T follicular helper cell (primary cell): ENCODE results near the gene TMEM185A.
"Not testable (repeated sequence)": the region's sequence is repeated elsewhere in the genome, so short reads cannot be mapped to it uniquely, and the experiment has no call there.

Source experiments
- DNase-seq: peaks from one replicate; pipeline ENCODE4 v3.0.0-alpha.2; 2020; ENCODE audit warnings: low read depth
- total RNA-seq, 2 experiments: gene quantifications; one replicate each; lab custom pipeline; 2026; lab: John Stamatoyannopoulos, UW

TMEM185A gene
- 7.3 to 13.4 reads per million in 2 experiments for total RNA-seq

GRCh38 chrX:149631234-149632165 lies at the start of gene TMEM185A:
TSS of gene TMEM185A (minus strand) at chrX:149631792. CDS start at chrX:149631580, 212 bp downstream.
- DNase-seq: peak; percentile 67

DNA sequence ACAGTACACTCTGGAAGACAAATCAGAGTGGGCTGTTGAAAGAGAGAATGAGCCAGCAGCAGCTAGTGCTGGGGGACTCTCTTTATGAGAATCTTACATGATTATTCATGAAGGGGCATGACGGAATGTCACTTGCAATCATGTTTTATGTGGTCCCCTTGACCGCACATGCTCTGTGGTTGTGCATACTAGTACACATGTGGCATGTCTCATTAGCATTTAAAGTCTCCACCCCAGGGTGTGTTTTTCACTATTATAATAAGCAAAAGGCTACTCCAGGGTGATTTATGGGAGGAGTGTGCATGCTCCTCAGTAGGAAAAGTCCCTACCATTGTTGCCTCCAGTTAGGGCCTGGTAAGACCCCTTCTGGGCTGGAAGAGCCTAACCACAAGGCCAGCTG lies 49.6 kb upstream of the TMEM185A start:
- DNase-seq: no peak

- not testable (repeated sequence) for DNase-seq
These were observed 47.6 kb upstream of the TMEM185A start for GRCh38 chrX:149679164-149679678.

- DNase-seq: not testable (repeated sequence)
These were observed 44.0 kb upstream of the TMEM185A start for GRCh38 chrX:149675554-149675953.

DNA sequence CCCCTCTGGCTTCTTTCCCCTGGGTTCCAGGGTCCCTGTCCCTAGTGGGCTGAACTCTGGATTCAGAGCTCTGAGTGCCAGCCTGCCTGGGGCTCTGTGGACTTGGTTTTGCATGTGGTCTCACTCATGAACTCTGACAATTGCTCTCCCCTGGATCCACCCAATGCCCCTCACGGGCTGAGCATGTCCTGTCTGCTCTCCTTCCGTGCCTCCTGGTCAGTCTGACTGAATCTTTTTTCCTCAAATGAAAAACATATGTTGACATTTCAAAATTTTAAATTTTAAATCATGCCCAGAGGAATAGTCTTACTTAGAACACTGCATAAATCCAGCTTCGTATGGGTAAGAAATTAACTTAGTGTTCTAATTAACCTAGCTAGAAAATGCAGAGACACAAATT lies 43.5 kb upstream of the TMEM185A start:
- not testable (repeated sequence) for DNase-seq

DNA sequence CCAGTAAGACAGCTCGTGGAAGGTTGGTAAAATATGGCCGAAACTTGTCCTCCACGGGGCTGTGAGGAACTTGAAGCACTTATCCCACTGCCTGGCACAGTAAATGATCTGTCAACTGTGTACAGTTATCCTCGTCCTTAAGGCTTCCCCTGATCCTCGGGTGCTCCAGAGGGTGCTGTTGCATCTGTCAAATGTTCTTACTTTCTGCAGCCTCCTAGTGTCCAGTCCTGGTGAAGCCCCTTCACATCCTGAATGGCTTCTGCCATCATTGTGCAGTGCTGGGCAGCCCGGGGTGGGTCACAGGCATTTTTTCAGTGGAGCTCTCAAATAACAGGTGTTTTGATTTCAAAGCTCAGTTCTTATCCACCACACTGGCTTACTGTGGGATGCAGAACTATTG lies 29.0 kb upstream of the TMEM185A start:
- DNase-seq: not testable (repeated sequence)

GRCh38 chrX:149656260-149656884 lies 24.8 kb upstream of the TMEM185A start:
- DNase-seq: not testable (repeated sequence)

DNA sequence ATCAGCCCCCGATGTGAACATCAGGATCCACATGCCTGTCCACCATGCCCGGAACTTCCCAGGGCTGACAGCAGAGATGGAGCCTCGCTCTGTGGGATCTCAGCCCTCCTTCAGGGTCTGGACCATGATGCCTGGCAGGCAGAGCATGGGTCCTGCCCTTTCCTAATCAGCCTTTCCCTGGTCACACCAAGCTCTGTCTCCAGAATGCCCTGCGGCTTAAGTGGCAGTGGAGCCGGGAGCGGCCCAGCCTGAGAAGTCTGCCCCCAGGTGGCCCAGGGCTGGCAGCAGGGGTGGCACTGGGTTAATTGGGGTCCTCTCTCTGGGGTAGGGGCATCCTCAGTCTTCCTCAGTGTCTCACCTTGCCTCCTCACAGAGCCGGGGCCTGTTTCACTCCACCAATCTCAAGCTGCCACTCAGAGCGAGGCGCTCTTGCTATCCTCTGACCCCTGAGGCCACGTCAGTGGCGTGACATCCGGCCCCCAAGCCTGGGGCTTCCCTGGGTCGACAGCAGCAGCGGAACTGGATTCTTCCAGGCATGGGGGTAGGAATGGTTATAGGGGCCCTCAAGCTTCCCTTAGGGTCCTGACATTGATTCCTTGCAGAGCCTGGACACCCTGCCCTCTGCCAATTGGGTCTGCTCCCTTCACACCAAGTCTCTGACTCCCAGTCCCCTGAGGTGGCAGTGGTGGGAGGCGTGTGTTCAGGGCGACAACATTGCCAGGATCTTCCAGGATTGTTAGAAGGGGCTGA lies 20.8 kb upstream of the TMEM185A start:
- no peak for DNase-seq

- DNase-seq: no peak
These were observed 18.6 kb upstream of the TMEM185A start for GRCh38 chrX:149650162-149650561.

- no peak for DNase-seq
These were observed 17.3 kb upstream of the TMEM185A start for GRCh38 chrX:149648932-149649331.

GRCh38 chrX:149647505-149647904 lies 15.9 kb upstream of the TMEM185A start:
- DNase-seq: no peak

- no peak for DNase-seq
These were observed 11.9 kb upstream of the TMEM185A start for GRCh38 chrX:149643496-149643895.

DNA sequence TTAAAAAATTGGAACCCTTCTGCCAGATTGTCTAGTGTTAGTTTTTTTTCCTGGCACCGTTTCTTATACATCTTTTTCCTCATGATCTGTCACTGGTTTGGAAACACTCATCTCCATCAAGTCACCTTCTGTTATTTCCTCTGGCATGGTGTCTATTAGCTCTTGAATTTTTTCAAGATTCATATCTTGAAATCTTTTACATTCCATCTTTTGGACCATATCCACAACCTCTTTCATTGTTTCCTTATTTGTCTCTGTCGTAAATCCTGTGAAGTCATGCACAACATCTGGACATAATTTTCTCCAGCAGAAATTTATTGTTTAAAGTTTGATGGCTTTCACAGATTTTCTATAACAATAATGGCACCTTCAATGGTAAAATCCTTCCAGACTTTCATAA lies 10.2 kb upstream of the TMEM185A start:
- DNase-seq: no peak

DNA sequence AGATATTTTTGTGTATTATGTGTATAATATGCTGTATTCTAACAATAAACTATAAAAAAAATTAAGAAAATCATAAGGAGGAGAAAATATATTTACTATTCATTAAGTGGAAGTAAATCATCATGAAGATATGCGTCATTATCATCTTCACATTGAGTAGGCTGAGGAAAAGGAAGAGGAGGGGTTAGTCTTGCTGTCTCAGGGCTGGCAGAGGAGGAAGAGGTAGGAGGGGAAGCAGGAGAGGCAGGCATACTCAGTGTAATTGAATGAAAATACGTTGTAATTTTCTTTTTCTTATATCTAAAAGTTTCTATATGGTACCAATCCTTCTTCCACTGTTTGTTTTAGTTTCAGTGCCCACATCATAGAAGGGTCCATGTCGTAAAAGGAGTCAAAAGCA lies 9.8 kb upstream of the TMEM185A start:
- DNase-seq: no peak

DNA sequence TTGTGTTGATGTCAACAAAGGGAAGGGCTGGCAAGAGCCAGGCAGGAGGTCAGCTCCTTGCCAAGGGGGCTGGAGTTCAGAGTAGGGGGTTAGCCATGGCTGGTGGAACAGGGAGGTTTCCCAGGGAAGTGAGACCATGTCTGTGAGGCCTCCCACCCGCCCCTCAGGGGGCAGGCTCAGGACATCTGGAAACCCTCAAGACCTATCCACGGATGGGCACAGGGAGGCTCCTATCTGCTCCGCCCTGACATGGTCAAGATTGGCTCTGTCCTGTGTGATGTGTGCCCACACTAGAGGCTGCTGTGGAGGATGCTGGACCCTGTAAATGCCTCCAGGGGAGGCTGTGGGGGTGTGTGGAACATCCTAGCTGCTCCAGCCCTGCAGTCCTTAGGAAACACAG lies 8.0 kb upstream of the TMEM185A start:
- no peak for DNase-seq

GRCh38 chrX:149638860-149639259 lies 7.3 kb upstream of the TMEM185A start:
- DNase-seq: no peak

- no peak for DNase-seq
These were observed 1.9 kb upstream of the TMEM185A start for GRCh38 chrX:149633511-149633910.

DNA sequence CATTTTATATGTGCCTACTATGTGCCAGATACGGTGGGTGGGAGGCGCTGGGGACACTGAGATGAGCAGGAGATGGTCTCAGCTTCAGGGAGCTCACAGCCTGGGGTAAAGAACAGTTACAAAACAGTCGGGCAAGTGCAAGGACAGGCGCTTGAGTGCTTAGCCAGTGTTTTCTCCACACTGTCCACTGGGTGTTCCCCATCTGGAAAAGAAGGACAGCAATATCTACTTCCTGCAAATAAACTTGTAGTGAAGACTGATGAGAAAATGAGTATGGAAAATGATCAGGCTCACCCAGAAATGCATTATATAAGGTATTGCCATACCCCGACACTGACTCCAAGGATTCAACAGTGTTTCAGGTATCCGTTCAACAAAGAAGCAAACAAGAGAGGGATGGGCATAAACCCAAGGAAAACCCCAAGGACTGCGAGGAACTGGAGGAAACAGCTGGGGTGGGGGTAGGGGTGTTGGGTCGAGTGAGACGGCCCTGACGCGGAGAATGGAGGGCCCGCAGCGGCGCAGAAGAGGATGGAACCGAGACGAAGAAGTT lies 835 bp downstream of the TMEM185A start:
- DNase-seq: no peak

- no peak for DNase-seq
These were observed 1.7 kb downstream of the TMEM185A start for GRCh38 chrX:149629730-149630387.

DNA sequence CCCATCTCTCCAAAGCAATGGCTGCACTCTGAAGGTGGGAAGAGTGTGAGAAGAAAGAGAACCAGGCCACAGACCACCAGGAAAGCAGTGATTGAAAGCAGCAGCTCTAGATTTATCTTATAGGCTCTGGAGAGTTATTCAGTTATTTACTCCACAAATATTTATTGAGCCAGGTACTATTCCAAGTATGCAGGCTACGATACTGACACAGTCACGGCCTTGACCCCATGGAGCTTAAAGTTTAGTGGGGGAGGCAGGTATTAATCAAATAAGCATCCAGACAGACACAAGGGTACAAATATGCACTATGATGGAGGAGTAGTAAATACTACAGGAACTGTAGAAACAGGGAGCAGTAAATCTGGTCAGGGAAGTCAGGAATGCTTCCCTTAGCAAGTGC lies 2.8 kb downstream of the TMEM185A start:
- no peak for DNase-seq

DNA sequence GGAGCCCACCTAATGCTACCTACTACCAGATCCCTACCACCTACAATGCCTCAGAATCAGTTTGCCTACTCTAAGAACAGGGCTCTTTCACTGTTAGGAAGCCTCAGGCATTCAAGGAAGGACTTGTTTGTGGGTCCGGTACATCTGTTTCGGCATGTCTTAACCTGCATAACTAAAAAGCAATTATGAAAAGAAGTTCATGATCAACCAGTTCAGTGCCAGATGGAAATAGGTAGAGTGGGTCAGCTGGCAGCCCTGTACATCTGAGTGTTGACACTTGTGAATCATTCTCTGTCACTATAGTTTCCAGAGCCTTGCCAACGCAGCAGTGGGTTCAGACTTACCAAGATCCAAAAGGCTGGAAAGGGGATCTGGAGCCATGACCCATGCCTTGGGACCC lies 3.3 kb downstream of the TMEM185A start:
- DNase-seq: no peak
